DLD1 (cell line): ENCODE measurements around the gene RAI1.

Experiments
- in situ Hi-C: cut with HindIII; loops from 2 replicates; pipeline ENCODE4 v1.10.0; 2017; ENCODE audit warnings: low sequenced_read_pairs

The RAI1 gene

DNA sequence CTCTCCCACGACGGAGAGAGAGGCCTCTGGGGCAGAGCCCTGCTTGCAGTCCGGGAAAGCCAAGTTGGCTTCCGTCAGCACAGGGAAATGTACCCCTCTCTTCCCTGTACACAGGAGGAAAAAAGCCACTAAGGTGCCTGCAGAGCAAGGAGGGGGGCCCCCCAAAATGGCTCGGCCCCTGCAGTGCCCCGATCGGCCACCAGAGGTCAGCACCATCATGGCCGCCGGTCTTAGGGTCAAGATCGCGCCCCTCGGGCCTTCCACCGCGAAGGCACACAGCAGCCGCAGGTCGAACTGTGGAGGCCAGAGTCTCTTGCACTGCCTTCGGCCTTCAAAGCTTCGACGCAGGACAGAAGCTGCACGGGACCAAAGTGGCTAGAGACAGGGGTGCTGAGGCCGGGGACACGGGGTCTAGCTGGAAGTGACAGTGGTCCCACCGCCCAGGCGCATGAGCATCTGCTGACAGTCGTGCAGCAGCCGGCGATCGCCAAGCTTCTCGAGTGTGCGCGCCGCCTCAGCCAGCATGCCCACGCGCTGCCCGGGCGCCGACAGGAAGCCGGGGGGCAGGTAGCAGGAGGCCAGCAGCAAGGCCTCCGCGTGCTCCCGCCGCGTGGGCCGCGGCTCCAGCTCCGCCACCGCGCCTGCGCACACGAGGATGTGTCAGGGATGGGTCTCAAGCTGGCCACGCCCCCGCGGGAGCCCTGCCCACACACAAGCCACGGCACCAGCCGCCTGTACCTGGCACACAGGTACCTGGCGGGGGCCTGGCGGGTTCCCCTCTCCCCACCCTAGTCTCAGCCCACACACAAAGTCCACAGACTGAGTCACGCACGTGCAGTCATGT, 131.2 kb downstream of the RAI1 start:
- in situ Hi-C loops: no loop called here

DNA sequence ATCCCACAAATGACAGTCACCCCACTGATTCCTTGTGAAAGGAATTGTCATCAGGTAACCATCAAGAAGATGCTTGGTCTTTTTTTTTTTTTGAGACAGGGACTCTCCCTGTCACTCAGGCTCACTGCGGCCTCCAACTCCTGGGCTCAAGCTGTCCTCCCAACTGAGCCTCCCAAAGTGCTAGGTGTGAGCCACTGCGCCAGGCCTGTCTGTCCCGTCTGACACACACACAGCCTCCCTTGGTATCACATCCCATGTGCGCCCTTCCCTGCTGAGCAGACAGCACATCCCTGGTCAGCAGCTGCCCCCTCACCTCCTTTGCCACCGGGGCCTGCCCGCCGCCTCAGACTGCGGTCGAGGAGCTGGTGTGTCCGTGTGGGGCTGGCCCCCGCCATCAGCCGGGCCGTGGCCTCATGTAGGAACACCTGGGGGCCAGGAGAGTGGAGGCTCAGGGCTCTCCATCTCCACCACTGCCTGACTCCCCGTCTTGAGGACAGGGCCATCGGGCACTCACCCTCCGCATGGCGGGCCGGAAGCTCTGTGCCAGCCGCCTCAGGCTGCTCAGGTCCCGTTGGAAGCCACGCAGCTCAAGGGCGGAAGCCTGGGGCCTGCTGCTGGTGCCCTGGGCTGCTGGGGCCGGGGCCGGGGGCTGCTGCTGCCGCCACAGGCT, 131.9 kb downstream of the RAI1 start:
- in situ Hi-C loops: no loop called here

DNA sequence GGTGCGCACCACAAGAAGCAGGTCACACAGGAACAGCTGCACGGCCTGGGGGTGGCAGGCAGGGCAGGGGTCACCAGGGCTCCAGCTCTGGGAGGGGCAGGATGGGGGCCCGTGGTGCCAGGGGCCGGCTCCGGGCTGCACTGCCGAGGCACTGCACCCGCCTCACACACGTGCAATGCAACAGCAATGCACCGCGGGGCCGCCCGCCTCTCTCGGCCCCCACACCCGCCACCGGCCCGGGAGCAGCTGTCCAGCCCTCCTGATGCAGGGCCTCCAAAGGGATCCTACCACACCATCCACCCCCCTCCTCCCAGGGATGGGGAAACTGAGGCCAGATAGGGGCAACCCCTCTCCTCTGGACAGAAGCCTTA, 132.5 kb downstream of the RAI1 start:
- in situ Hi-C loops: no loop called here

DNA sequence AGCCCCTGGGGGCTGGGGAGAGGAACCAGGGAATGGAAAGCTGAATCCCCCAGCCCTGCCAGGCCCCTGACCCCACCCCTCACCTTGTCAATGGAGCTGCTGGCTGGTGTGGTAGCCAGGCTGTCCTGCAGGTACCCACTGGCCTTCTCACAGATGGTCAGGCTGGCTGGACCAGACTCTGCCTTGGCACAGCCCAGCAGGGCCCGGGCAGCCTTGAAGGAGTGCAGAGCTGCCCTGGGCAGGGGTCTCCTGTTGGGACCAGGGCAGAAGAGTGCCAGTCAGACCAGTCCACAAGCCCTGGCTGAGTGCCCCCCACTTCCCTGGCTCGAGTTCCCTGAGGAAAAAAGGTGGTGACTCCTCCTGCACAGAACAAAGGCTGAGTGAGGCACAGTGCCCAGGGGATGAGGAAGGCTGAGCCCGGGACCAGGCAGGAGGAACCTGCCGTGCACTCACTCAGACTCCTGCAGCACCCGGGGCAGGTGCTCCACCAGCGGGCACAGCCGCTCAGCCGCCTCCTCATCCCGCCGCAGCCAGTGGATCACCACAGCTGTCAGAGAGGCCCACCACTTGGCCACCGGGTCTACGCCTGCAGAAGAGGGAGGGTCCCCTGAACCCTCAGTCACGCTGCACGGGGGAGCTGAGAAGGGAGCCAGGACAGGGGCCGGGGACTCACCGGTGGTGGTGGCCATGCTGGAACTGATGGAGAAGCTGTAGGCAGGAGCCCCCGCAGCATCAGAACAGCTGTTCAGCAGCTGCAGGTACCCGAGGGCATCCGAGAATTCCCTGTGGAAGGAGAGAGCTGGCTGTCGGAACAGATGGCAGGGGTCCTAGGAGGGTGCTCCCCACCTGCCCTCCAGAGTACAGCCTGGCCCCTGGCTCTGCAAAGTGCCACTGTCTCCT, 133.2 kb downstream of the RAI1 start:
- in situ Hi-C loops: no loop called here

DNA sequence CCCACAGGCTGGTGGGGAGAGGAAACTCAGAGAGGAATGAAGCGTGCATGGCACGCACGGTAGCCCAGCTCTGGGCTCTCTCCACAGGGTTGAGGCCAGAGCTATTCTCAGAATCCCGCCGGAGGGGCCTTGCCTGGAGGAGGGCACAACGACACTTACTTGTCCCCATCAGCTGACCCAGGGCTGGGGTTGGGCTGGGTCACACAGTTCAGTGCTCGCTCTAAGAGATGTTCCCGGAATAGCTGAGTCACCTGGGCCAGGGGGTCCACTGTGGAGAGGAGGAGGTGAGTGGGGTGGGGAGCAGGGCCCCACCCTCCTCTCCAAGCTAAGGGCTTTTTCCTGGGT, 133.8 kb downstream of the RAI1 start:
- in situ Hi-C loops: no loop called here

DNA sequence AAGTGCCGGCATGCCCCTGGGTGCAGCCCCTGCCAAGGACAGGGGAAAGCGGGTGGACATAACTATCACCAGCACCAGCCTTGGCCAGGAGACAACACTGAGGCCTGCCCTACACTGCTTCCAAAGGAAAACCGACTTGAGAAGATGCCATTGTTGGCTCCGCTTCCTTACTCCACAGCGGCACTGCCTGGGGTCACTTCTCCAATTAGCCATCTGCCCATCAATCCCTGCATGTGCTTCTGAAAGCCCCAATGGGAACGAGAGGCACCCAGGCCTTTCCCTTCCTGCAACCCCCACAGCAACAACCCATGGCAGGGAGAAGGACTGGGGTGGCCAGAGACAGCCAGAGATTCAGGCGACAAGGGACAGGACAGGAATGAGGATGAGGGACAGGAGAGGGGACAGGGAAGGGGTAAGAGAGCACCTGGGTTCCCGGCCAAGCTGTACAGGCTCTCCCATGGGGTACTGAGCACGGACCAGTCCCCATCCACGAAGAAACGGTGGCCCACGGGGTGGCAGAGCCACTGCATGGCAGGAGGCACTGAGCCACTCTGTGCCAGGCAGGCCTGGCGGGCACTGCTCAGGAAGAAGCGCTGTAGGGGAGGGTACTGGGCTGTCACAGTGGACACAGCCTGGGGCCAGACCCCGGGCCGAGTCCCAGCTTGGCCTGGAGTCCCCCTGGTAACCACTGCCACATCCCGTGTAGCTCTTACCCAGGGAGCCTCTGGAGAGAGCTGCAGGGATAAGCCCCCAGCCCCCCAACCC, 134.4 kb downstream of the RAI1 start:
- in situ Hi-C loops: no loop called here

DNA sequence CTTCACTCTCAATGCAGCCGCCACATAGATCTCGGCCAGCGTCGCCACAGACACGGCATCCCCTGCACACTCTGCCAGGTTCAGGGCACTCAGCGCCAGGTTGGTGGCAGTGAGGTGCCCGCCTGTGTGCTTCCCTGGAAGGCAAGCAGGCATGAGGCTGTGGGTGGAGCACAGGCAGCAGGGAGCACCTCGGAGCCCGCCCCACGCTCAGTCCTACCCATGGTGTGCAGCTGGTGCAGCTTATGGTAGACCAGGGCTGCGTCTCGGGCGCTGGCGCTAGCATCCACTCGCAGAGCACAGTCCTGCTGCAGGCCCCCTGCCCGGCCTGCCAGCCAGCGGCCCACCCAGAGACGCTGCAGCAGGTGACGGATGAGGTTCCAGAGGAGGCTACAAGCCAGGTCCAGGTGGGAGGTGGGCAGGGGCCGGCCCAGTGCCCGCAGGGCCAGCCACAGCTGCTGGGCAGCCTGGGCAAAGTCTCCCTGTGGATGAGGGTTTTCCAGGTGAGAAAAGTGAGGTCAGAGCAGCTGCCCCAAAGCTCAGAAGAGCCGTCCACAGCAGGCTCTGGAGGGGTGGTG, 135.1 kb downstream of the RAI1 start:
- in situ Hi-C loops: no loop called here

GRCh38 chr17:17816831-17817551, 135.7 kb downstream of the RAI1 start:
- in situ Hi-C loops: no loop called here

DNA sequence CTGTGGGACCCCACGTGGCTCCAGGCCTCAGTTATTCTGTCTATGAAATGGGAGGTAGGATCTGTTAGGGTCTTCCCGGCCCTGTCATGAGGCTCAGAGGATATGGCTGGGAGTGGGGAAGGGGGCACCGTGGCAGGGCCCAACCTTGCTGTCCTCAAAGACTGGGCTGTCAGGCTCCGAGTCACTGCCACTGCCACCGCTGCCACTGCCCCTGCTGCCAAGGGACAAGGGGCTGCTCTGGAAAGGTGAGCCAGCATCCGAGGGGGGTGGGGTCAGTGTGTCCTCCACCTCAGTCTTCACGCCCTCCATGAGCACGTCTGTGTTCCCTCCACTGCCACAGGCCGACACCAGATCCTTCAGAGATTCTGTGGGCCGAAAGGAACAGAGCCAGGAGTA, 136.3 kb downstream of the RAI1 start:
- in situ Hi-C loops: no loop called here

- in situ Hi-C loops: no loop called here
Observed at GRCh38 chr17:17818088-17818526, 136.8 kb downstream of the RAI1 start.

DNA sequence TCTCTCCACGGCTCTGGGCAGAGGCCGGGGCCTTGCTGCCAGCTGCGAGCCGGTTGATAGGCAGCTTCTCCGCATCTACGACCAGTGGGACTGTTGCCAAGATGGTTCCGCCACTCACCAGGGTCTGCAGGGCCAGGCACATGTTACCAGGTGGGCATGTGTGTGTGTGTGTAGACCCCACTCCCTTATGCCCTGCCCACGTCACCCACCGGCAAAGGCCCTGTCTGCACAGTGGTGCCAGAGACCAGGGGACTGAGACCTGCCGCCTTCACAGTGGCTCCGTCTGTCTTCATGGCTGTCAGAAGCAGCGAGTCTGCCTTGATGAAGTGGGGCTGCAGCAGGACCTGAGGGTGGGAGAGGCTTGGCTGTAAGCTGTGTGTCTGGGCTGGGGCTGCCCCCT, 137.9 kb downstream of the RAI1 start:
- in situ Hi-C loops: no loop called here

DNA sequence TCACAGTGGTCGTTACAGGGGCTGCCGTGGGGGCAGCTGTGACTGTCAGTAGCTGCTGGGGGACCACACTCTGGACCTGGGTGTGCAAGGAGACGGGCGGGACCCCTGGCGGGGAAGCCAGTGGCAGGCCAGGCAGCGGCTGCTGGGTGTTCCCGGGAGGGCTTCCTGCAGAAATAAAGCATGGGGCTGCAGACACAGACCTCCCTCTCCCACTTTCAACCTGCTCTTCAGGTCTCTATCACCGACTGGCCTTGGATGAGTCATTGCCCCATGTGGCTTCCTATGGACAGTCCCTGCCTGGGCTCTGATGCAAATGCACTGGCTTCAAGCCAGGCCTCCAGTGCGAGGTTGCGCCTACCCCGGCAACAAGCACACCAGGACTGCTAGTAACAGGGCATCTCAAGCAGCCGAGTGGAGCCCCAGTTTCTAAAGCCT, 138.3 kb downstream of the RAI1 start:
- in situ Hi-C loops: no loop called here

DNA sequence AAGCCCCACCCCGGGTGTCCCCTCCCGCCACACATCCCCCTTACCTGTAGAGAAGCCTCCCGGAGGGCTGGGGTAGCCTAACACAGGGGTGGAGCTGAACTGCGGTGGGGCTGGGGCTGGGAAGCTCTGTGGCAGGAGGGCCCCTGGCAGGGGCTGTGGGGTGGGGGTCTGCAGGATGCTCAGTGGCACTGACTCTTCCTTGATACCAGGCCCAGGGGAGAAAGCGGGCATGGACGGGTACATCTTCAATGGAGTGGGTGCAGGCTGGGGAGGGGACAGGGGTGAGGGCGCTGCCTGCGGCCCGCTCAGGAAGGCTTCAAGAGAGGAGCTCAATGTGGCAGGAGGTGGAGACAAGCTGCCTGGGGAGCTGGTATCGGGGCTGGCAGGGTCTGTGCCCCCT, 138.8 kb downstream of the RAI1 start:
- in situ Hi-C loops: no loop called here

DNA sequence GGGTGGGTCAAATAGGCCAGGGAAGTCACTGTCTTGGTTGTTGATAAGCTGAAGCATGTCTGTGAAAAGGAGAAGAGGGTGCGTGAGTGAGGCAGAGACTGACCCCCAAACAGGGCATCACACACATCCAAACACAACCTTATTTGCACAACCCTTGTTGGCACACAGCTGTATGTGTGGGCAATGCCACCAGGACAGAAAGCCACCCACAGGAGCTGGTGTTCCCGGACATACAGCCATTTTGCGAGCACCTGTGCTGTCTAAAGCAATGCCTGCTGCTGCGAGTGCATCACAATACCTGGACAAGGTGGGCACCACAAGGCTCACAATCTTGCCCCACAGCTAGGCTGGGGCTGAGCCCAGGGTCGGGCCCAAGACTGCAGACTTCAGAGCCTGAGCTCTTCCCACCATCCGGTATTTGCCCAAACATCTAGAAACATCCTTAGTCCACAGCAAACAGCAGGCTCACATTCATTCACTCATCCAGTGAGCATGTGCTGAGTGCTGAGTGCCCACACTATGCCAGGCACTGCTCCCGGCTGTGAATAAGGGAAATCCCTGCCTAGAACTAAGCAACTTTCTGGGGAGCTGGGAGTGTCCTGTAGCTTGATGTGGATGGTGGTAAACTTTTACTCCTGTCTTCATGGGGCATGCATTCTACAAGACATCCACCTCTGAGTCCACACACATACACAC, 139.4 kb downstream of the RAI1 start:
- in situ Hi-C loops: no loop called here

DNA sequence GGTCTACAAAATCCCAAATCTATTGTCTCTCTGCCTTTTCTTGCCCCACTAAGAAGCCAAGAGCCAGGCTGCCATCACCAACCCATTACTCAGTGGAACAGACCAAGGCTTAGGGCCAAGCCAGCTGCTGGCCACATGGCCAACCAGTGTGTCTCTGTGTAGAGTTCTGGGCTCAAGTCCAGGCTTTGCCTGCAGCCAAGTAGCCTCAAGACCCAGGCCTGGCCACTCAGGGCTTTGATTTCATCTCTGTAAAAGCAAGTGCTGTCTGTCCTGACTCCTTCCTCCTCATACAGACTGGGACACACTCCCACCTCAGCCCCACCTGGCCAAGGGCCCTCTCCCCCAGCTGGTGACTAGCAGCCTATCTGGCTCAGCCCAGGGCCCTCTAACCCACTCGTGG, 140.9 kb downstream of the RAI1 start:
- in situ Hi-C loops: no loop called here

GRCh38 chr17:17822616-17823015, 141.4 kb downstream of the RAI1 start:
- in situ Hi-C loops: no loop called here

GRCh38 chr17:17823433-17824118, 142.3 kb downstream of the RAI1 start:
- in situ Hi-C loops: no loop called here

- in situ Hi-C loops: no loop called here
Observed at GRCh38 chr17:17824119-17824782, 143.0 kb downstream of the RAI1 start.
